LNCaP clone FGC (cell line): ENCODE data around the gene ACBD7.

ENCODE experiments used
- DNase-seq: peaks from one replicate; pipeline ENCODE4 v3.0.0-alpha.2; 2011; ENCODE audit warnings: low read depth
- H3K4me3 ChIP-seq: 2 replicates; pipeline ENCODE4 v1.5.1; 2011; ENCODE audit warnings: mild to moderate bottlenecking, low read depth, low read length, control low read depth
- CTCF ChIP-seq: IDR thresholded peaks from 2 replicates; pipeline ENCODE4 v1.5.1; 2012; ENCODE audit warnings: mild to moderate bottlenecking; ENCODE audit not compliant: control insufficient read depth, insufficient read depth; ENCODE audit errors: extremely low read depth

Gene ACBD7

GRCh38 chr10:15053061-15053460 lies 35.5 kb downstream of the ACBD7 start:
- no peak for TF ChIP-seq CTCF
- no peak for DNase-seq
- no peak overlapping the region for H3K4me3 ChIP-seq

DNA sequence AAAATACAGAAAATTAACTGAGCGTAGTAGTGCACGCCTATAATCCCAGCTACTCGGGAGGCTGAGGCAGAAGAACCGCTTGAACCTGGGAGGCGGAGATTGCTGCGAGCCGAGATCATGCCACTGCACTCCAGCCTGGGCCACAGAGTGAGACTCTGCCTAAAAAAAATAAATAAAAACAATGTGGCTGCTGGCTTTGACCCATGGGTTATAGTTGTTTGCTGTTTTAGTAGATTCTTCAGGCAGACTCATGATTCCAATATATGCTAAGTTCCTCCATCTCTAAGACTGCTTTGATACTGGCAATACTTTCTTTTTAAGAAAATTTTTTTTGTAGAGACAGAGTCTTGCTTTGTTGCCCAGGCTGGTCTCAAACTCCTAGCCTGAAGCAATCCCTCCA lies 36.5 kb downstream of the ACBD7 start:
- no peak for DNase-seq
- TF ChIP-seq CTCF, result no peak
- H3K4me3 ChIP-seq, result no peak overlapping the region

DNA sequence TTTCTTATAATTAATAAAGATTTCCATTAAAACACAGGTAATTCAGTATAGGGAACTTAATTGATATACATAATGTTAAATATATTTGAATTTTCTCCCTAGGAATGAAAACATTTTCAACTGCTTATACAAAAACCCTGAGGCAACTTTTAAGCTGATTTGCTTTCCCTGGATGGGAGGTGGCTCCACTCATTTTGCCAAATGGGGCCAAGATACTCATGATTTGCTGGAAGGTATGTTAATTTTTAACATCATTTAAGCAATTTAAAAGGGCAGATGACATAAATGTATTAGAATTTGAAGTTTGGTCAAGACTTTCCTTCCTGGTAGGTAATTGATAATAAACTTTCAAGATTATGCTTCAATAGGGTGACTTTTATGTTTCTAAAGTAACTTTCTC lies 39.0 kb downstream of the ACBD7 start:
- TF ChIP-seq CTCF, result no peak
- DNase-seq, result no peak
- H3K4me3 ChIP-seq, result no peak overlapping the region

DNA sequence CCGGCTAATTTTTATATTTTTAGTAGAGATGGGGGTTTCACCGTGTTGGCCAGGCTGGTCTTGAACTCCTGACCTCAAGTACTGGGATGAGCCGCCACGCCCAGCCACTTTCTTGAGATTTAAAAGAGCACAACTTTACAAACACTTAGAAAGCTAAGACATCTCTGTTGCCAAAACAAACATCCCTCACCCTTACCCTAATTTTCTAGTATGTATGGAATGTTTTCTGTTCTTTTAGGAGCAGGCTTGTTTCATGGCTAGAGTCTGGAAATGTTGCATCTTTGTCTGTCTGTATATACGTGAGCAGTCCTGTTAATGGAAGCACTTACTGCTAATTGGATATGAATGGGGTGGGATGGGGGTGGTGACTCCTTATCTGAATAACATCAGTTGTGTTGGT lies 42.0 kb downstream of the ACBD7 start:
- TF ChIP-seq CTCF, result no peak
- H3K4me3 ChIP-seq, result no peak overlapping the region
- no peak for DNase-seq

GRCh38 chr10:15045380-15045779 lies 43.2 kb downstream of the ACBD7 start:
- no peak for DNase-seq
- TF ChIP-seq CTCF, result no peak
- H3K4me3 ChIP-seq, result no peak overlapping the region

- no peak within 1 kb of the TSS for H3K4me3 ChIP-seq
- no peak for TF ChIP-seq CTCF
- DNase-seq, result no peak
Measured at GRCh38 chr10:15043674-15044073, 44.9 kb downstream of the ACBD7 start, which contains the start of gene OLAH. Gene OLAH (plus strand): TSS chr10:15043943. CDS start chr10:15047289, 3,346 bp downstream.

- no peak for DNase-seq
- no peak for TF ChIP-seq CTCF
- no peak overlapping the region for H3K4me3 ChIP-seq
Measured at GRCh38 chr10:15038416-15038815, 50.2 kb downstream of the ACBD7 start.
